ENCODE results near the gene ICAM1. TPM values are rescaled to one million over a fixed set of nuclear protein-coding genes. Genes with fewer than 3 reads are reported as not detected.

The ICAM1 gene
- total RNA-seq, 4 donors from 2014 or later = 5.0 to 10.5 (median 7.7) TPM

DNA sequence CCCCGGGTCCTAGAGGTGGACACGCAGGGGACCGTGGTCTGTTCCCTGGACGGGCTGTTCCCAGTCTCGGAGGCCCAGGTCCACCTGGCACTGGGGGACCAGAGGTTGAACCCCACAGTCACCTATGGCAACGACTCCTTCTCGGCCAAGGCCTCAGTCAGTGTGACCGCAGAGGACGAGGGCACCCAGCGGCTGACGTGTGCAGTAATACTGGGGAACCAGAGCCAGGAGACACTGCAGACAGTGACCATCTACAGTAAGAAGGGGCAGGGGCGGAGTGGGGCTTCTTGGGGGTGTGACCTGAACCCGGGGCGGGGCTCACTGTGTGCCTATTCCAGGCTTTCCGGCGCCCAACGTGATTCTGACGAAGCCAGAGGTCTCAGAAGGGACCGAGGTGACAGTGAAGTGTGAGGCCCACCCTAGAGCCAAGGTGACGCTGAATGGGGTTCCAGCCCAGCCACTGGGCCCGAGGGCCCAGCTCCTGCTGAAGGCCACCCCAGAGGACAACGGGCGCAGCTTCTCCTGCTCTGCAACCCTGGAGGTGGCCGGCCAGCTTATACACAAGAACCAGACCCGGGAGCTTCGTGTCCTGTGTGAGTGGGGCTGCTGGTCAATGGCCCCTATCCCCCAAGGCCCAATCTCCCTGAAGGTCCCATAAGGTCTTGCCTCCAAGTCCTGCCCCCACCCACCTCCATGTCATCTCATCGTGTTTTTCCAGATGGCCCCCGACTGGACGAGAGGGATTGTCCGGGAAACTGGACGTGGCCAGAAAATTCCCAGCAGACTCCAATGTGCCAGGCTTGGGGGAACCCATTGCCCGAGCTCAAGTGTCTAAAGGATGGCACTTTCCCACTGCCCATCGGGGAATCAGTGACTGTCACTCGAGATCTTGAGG lies 13.4 kb downstream of the ICAM1 start:
- Histone ChIP-seq H3K27me3 (peaks cover 27 to 28% (median 27%) of the 10 kb centered on the region in 3 donors), H3K4me1 (peaks cover 9 to 10% of the 10 kb centered on the region in 2 donors), H3K36me3 (peaks cover 0 to 18% of the 10 kb centered on the region in 2 donors), H3K9me3 (no peaks in the 10 kb centered on the region), H3K27ac (no peak overlapping the region), H3K4me3 (no peak overlapping the region)
- DNase-seq = no peak
- TF ChIP-seq, protein P1, sequence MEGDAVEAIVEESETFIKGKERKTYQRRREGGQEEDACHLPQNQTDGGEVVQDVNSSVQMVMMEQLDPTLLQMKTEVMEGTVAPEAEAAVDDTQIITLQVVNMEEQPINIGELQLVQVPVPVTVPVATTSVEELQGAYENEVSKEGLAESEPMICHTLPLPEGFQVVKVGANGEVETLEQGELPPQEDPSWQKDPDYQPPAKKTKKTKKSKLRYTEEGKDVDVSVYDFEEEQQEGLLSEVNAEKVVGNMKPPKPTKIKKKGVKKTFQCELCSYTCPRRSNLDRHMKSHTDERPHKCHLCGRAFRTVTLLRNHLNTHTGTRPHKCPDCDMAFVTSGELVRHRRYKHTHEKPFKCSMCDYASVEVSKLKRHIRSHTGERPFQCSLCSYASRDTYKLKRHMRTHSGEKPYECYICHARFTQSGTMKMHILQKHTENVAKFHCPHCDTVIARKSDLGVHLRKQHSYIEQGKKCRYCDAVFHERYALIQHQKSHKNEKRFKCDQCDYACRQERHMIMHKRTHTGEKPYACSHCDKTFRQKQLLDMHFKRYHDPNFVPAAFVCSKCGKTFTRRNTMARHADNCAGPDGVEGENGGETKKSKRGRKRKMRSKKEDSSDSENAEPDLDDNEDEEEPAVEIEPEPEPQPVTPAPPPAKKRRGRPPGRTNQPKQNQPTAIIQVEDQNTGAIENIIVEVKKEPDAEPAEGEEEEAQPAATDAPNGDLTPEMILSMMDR (IDR thresholded peaks at IDR 0.05 in 4 of 5, conservative IDR thresholded peaks at IDR 0.05 in 1 of 5) = no peak
- TF ChIP-seq POLR2A (IDR thresholded peaks at IDR 0.05) = no peak
- intact Hi-C loops (cut with DNase I; ENCODE audit: low total_unique reads) (no loop called here), in situ Hi-C loops (cut with MboI; ENCODE audit: low sequenced_read_pairs in 4 of 4) (no loop called here)
- ATAC-seq = no peak

DNA sequence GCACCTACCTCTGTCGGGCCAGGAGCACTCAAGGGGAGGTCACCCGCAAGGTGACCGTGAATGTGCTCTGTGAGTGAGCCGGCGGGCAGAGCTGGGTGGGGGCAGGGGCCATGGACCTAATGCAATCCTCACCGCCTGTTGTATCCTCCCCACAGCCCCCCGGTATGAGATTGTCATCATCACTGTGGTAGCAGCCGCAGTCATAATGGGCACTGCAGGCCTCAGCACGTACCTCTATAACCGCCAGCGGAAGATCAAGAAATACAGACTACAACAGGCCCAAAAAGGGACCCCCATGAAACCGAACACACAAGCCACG lies 14.0 kb downstream of the ICAM1 start:
- Histone ChIP-seq H3K27me3 (peaks cover 33 to 34% (median 33%) of the 10 kb centered on the region in 3 donors), H3K36me3 (peaks cover 0 to 18% of the 10 kb centered on the region in 2 donors), H3K27ac (no peak overlapping the region), H3K9me3 (no peaks in the 10 kb centered on the region), H3K4me1 (peaks cover 12 to 16% of the 10 kb centered on the region in 2 donors), H3K4me3 (no peak overlapping the region)
- ATAC-seq = no peak
- intact Hi-C loops (cut with DNase I; ENCODE audit: low total_unique reads) = no loop called here
- TF ChIP-seq, protein P1 (IDR thresholded peaks at IDR 0.05 in 4 of 5, conservative IDR thresholded peaks at IDR 0.05 in 1 of 5) = no peak
- no peak for TF ChIP-seq POLR2A (IDR thresholded peaks at IDR 0.05)
- in situ Hi-C loops (cut with MboI; ENCODE audit: low sequenced_read_pairs in 4 of 4) = no loop called here
- DNase-seq = no peak

DNA sequence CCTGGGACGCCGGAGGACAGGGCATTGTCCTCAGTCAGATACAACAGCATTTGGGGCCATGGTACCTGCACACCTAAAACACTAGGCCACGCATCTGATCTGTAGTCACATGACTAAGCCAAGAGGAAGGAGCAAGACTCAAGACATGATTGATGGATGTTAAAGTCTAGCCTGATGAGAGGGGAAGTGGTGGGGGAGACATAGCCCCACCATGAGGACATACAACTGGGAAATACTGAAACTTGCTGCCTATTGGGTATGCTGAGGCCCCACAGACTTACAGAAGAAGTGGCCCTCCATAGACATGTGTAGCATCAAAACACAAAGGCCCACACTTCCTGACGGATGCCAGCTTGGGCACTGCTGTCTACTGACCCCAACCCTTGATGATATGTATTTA lies 14.5 kb downstream of the ICAM1 start:
- Histone ChIP-seq H3K9me3 (no peaks in the 10 kb centered on the region), H3K27ac (no peak overlapping the region), H3K36me3 (peaks cover 0 to 18% of the 10 kb centered on the region in 2 donors), H3K4me1 (peaks cover 14 to 21% of the 10 kb centered on the region in 2 donors), H3K4me3 (no peak overlapping the region), H3K27me3 (peaks cover 36 to 38% (median 38%) of the 10 kb centered on the region in 3 donors)
- no peak for DNase-seq
- in situ Hi-C loops (cut with MboI; ENCODE audit: low sequenced_read_pairs in 4 of 4) (no loop called here), intact Hi-C loops (cut with DNase I; ENCODE audit: low total_unique reads) (no loop called here)
- no peak for ATAC-seq
- no peak for TF ChIP-seq POLR2A (IDR thresholded peaks at IDR 0.05)
- TF ChIP-seq, protein P1 (IDR thresholded peaks at IDR 0.05 in 4 of 5, conservative IDR thresholded peaks at IDR 0.05 in 1 of 5) = no peak

DNA sequence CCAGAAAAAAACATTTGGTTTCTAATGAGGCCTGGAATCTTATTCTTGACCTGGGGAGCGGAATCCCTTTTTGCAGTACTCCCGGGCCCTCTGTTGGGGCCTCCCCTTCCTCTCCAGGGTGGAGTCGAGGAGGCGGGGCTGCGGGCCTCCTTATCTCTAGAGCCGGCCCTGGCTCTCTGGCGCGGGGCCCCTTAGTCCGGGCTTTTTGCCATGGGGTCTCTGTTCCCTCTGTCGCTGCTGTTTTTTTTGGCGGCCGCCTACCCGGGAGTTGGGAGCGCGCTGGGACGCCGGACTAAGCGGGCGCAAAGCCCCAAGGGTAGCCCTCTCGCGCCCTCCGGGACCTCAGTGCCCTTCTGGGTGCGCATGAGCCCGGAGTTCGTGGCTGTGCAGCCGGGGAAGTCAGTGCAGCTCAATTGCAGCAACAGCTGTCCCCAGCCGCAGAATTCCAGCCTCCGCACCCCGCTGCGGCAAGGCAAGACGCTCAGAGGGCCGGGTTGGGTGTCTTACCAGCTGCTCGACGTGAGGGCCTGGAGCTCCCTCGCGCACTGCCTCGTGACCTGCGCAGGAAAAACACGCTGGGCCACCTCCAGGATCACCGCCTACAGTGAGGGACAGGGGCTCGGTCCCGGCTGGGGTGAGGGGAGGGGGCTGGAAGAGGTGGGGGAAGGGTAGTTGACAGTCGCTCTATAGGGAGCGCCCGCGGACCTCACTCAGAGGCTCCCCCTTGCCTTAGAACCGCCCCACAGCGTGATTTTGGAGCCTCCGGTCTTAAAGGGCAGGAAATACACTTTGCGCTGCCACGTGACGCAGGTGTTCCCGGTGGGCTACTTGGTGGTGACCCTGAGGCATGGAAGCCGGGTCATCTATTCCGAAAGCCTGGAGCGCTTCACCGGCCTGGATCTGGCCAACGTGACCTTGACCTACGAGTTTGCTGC lies 16.1 kb downstream of the ICAM1 start, which contains the start of gene ICAM4:
Gene ICAM4, plus strand, starts transcription at position 153 of the 935 bp plus-strand sequence. Its CDS starts 58 bp downstream, at position 211.
- Histone ChIP-seq H3K36me3 (peaks cover 0 to 18% of the 10 kb centered on the region in 2 donors), H3K27me3 (peaks cover 53 to 55% (median 55%) of the 10 kb centered on the region in 3 donors), H3K4me3 (peak within 1 kb of the TSS in 2 of 4 donors; percentile 22 to 27), H3K27ac (peak within 1 kb of the TSS in 1 of 4 donors; percentile 33), H3K4me1 (peaks cover 28 to 37% of the 10 kb centered on the region in 2 donors), H3K9me3 (no peaks in the 10 kb centered on the region)
- intact Hi-C loops (cut with DNase I; ENCODE audit: low total_unique reads) (no loop called here), in situ Hi-C loops (cut with MboI; ENCODE audit: low sequenced_read_pairs in 4 of 4) (no loop called here)
- ATAC-seq (peak in 1 of 2 donors; percentile 41), DNase-seq (no peak)
- TF ChIP-seq, protein P1 (IDR thresholded peaks at IDR 0.05 in 4 of 5, conservative IDR thresholded peaks at IDR 0.05 in 1 of 5) = no peak
- no peak for TF ChIP-seq POLR2A (IDR thresholded peaks at IDR 0.05)
